Astrocyte (in vitro differentiated cells and primary cell): ENCODE data around the gene SMIM26. TPM values are rescaled to one million over a fixed set of nuclear protein-coding genes. Genes with fewer than 3 reads are reported as not detected.
"Not testable (repeated sequence)": the region's sequence is repeated elsewhere in the genome, so short reads cannot be mapped to it uniquely, and the experiment has no call there.

ENCODE experiments used
- DNase-seq: peaks from one replicate; pipeline ENCODE4 v3.0.0-alpha.2; 2010; ENCODE audit warnings: low read depth
- FAIRE-seq: peaks from 2 replicates; lab custom pipeline; 2011; peaks lifted over from hg19 to GRCh38; lab: Jason Lieb, UNC
- H2AFZ ChIP-seq: 2 replicates; pipeline ENCODE4 v1.6.0; 2012; ENCODE audit warnings: low read depth, low read length, inconsistent platforms
- H3K27ac ChIP-seq: 2 replicates; pipeline ENCODE4 v1.5.1; 2011; ENCODE audit warnings: low read depth, low read length, inconsistent platforms
- H3K27me3 ChIP-seq: 2 replicates; pipeline ENCODE4 v1.6.0; 2011; ENCODE audit warnings: low read length, inconsistent platforms; ENCODE audit not compliant: insufficient read depth
- H3K36me3 ChIP-seq: 2 replicates; pipeline ENCODE4 v1.5.1; 2011; ENCODE audit warnings: low read length, inconsistent platforms; ENCODE audit not compliant: insufficient read depth
- H3K4me1 ChIP-seq: 2 replicates; pipeline ENCODE4 v1.5.1; 2011; ENCODE audit warnings: low read length, inconsistent platforms; ENCODE audit not compliant: insufficient read depth
- H3K4me2 ChIP-seq: 2 replicates; pipeline ENCODE4 v1.6.0; 2012; ENCODE audit warnings: low read length, inconsistent platforms
- H3K4me3 ChIP-seq: 2 replicates; pipeline ENCODE4 v1.5.1; 2011; ENCODE audit warnings: low read depth, mild to moderate bottlenecking, low read length, inconsistent platforms; ENCODE audit not compliant: insufficient read depth
- H3K79me2 ChIP-seq: 2 replicates; pipeline ENCODE4 v1.6.0; 2012; ENCODE audit warnings: mild to moderate bottlenecking, low read length, inconsistent platforms; ENCODE audit not compliant: insufficient read depth
- H3K9ac ChIP-seq: 2 replicates; pipeline ENCODE4 v1.6.0; 2012; ENCODE audit warnings: mild to moderate bottlenecking, low read length, inconsistent platforms
- H3K9me3 ChIP-seq: 2 replicates; pipeline ENCODE4 v1.5.1; 2012; ENCODE audit warnings: low read depth, mild to moderate bottlenecking, low read length, inconsistent platforms; ENCODE audit not compliant: insufficient read depth
- H4K20me1 ChIP-seq: 2 replicates; pipeline ENCODE4 v1.6.0; 2012; ENCODE audit warnings: low read length, inconsistent platforms; ENCODE audit not compliant: insufficient read depth
- H3K27ac Mint-ChIP-seq: one replicate; pipeline ENCODE4 v1.8.0; 2021; ENCODE audit warnings: mild to moderate bottlenecking, mixed read lengths; ENCODE audit not compliant: unreplicated experiment
- H3K27me3 Mint-ChIP-seq: one replicate; pipeline ENCODE4 v1.8.0; 2021; ENCODE audit warnings: low read depth, mixed read lengths; ENCODE audit not compliant: unreplicated experiment
- H3K36me3 Mint-ChIP-seq: one replicate; pipeline ENCODE4 v1.8.0; 2021; ENCODE audit warnings: low read depth, mixed read lengths; ENCODE audit not compliant: unreplicated experiment
- H3K4me1 Mint-ChIP-seq: one replicate; pipeline ENCODE4 v1.8.0; 2021; ENCODE audit warnings: low read depth, mixed read lengths; ENCODE audit not compliant: unreplicated experiment
- H3K4me3 Mint-ChIP-seq: one replicate; pipeline ENCODE4 v1.8.0; 2021; ENCODE audit warnings: mild to moderate bottlenecking, moderate library complexity, mixed read lengths; ENCODE audit not compliant: unreplicated experiment
- H3K9me3 Mint-ChIP-seq: one replicate; pipeline ENCODE4 v1.8.0; 2021; ENCODE audit warnings: mild to moderate bottlenecking, mixed read lengths; ENCODE audit not compliant: unreplicated experiment
- EZH2 ChIP-seq: IDR thresholded peaks from 2 replicates; pipeline ENCODE4 v1.6.1; 2012; ENCODE audit warnings: mild to moderate bottlenecking, low read length, inconsistent platforms; ENCODE audit not compliant: insufficient read depth
- total RNA-seq: library from RNA; stranded (reverse); gene quantifications from 2 replicates; pipeline ENCODE4 v1.2.1, GENCODE V29; 2021
- TF ChIP-seq, protein P1 (sequence below): IDR thresholded peaks from 2 replicates; pipeline ENCODE4 v1.5.1; 2011; ENCODE audit warnings: low read depth, mild to moderate bottlenecking, inconsistent platforms, low read length, moderate library complexity; ENCODE audit not compliant: insufficient read depth

SMIM26 gene
- total RNA-seq, 1 donor from 2014 or later, result 56.9 TPM

DNA sequence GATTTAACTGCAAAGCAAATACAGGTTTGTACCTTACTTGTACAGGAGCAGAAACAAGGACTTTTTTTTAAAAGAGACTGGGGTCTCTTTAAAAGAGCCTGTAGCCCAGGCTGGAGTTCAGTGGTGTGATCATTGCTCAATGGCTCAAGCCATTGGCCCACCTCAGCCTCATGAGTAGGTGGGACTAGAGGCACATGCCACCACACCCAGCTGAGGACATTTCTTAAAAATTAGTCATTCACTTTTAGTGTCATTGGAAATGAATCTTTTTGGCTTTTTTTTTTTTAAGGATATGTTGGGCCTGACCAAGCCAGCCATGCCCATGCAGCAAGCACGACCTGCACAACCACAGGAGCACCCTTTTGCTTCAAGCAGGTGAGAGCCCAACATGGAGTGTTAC, 42.6 kb upstream of the SMIM26 start:
- FAIRE-seq (peak; percentile 59), DNase-seq (peak; percentile 56)
- Mint-ChIP-seq H3K4me1 (peaks cover 17% of the 10 kb centered on the region), H3K27ac (peak overlapping the region; percentile 49), H3K4me3 (no peak overlapping the region), H3K36me3 (peaks cover 29% of the 10 kb centered on the region), H3K9me3 (no peaks in the 10 kb centered on the region), H3K27me3 (no peaks in the 10 kb centered on the region)
- Histone ChIP-seq H3K36me3 (peaks cover 37% of the 10 kb centered on the region), H3K9me3 (no peaks in the 10 kb centered on the region), H3K27me3 (no peaks in the 10 kb centered on the region), H3K9ac (no peak overlapping the region), H3K79me2 (no peaks in the 10 kb centered on the region), H3K27ac (peak overlapping the region; percentile 67), H3K4me3 (no peak overlapping the region), H3K4me1 (peaks cover 20% of the 10 kb centered on the region), H4K20me1 (no peaks in the 10 kb centered on the region), H2AFZ (no peak overlapping the region), H3K4me2 (peak overlapping the region; percentile 38)
- no peak for TF ChIP-seq EZH2
- TF ChIP-seq, protein P1, sequence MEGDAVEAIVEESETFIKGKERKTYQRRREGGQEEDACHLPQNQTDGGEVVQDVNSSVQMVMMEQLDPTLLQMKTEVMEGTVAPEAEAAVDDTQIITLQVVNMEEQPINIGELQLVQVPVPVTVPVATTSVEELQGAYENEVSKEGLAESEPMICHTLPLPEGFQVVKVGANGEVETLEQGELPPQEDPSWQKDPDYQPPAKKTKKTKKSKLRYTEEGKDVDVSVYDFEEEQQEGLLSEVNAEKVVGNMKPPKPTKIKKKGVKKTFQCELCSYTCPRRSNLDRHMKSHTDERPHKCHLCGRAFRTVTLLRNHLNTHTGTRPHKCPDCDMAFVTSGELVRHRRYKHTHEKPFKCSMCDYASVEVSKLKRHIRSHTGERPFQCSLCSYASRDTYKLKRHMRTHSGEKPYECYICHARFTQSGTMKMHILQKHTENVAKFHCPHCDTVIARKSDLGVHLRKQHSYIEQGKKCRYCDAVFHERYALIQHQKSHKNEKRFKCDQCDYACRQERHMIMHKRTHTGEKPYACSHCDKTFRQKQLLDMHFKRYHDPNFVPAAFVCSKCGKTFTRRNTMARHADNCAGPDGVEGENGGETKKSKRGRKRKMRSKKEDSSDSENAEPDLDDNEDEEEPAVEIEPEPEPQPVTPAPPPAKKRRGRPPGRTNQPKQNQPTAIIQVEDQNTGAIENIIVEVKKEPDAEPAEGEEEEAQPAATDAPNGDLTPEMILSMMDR, result no peak

DNA sequence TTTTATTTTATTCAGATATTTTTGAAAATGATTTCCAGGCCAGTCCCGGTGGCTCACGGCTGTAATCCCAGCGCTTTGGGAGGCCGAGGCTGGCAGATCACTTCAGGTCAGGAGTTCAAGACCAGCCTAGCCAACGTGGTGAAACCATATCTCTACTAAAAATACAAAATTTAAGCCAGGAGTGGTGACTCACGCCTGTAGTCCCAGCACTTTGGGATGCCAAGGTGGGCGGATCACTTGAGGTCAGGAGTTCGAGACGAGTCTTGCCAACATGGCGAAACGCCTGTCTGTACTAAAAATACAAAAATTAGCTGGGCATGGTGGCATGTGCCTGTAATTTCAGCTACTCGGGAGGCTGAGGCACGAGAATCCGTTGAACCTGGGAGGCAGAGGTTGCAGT, 40.5 kb upstream of the SMIM26 start:
- H3K27ac ChIP-seq, H3K9me3 Mint-ChIP-seq, H3K9me3 ChIP-seq, H3K4me2 ChIP-seq, H3K79me2 ChIP-seq, H3K27me3 Mint-ChIP-seq, H3K27ac Mint-ChIP-seq, H2AFZ ChIP-seq, H3K9ac ChIP-seq, DNase-seq, H3K4me3 ChIP-seq, H3K4me3 Mint-ChIP-seq, H3K27me3 ChIP-seq, FAIRE-seq, H4K20me1 ChIP-seq: not testable (repeated sequence)
- peaks cover 45% of the 10 kb centered on the region for H3K36me3 ChIP-seq
- peaks cover 20% of the 10 kb centered on the region for H3K4me1 ChIP-seq
- Mint-ChIP-seq H3K4me1 (peaks cover 17% of the 10 kb centered on the region), H3K36me3 (peaks cover 35% of the 10 kb centered on the region)

DNA sequence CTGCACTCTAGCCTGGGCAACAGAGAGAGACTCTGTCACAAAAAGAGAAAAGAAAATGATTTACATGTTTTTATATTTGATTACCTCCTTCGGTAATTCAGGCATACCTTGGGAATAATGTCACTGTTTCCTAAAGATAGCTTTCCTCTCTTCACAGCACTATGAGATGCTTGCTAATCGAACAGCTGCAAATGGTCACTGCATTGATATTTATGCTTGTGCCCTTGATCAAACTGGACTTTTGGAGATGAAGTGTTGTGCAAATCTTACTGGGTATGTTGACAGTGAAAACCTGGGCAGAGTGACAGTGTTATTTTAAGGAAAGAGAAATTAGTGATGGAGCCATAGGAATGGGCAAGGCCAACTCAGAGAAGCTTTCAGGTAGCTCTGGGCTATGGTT, 39.9 kb upstream of the SMIM26 start:
- Histone ChIP-seq H2AFZ (no peak overlapping the region), H4K20me1 (no peaks in the 10 kb centered on the region), H3K4me2 (peak overlapping the region; percentile 15), H3K27ac (peak overlapping the region; percentile 70), H3K4me1 (peaks cover 20% of the 10 kb centered on the region), H3K36me3 (peaks cover 45% of the 10 kb centered on the region), H3K9me3 (no peaks in the 10 kb centered on the region), H3K27me3 (no peaks in the 10 kb centered on the region), H3K9ac (peak overlapping the region; percentile 7), H3K79me2 (no peaks in the 10 kb centered on the region), H3K4me3 (no peak overlapping the region)
- no peak for FAIRE-seq
- no peaks in the 10 kb centered on the region for H3K9me3 Mint-ChIP-seq
- peaks cover 17% of the 10 kb centered on the region for H3K4me1 Mint-ChIP-seq
- no peak overlapping the region for H3K4me3 Mint-ChIP-seq
- H3K36me3 Mint-ChIP-seq, result peaks cover 41% of the 10 kb centered on the region
- no peaks in the 10 kb centered on the region for H3K27me3 Mint-ChIP-seq
- H3K27ac Mint-ChIP-seq, result peak overlapping the region; percentile 79
- DNase-seq, result no peak
- TF ChIP-seq, protein P1, result no peak
- TF ChIP-seq EZH2, result no peak
